ENCODE results near the gene GOLGA3.

- TF ChIP-seq CTCF (IDR thresholded peaks at IDR 0.05; ENCODE audit: low read depth, low read length) (no peak), EZH2phosphoT487 (IDR thresholded peaks at IDR 0.05; ENCODE audit: low read depth) (no peak)
These were observed 109.3 kb downstream of the GOLGA3 start for GRCh38 chr12:132719141-132719953.

Data from OCI-LY3 (cell line).